Stimulated activated naive CD8-positive, alpha-beta T cell treated with anti-CD3 and anti-CD28 coated beads, Interleukin-15, amount 100 ng/mL, for 72 hours (primary cell): ENCODE measurements around the gene PRRC1.
"Not testable (repeated sequence)": the region's sequence is repeated elsewhere in the genome, so short reads cannot be mapped to it uniquely, and the experiment has no call there.

Experiments used
- ATAC-seq: fragments of 150-1000 bp; cut with Tn5 transposase; 2 replicates; pipeline ENCODE4 v1.10.0; 2021; ENCODE audit warnings: mild to moderate bottlenecking, moderate library complexity
- DNase-seq, 2 donors: peaks; one replicate each; pipeline ENCODE4 v3.0.0; 2021 to 2022
- H3K27ac Mint-ChIP-seq, 2 donors: one replicate each; pipeline ENCODE4 v1.8.0; 2022; ENCODE audit warnings: mild to moderate bottlenecking in 2 of 2, mixed read lengths in 2 of 2, moderate library complexity in 2 of 2
- H3K27me3 Mint-ChIP-seq: one replicate; pipeline ENCODE4 v1.8.0; 2022; ENCODE audit warnings: mixed read lengths
- H3K4me1 Mint-ChIP-seq: one replicate; pipeline ENCODE4 v1.8.0; 2022; ENCODE audit warnings: mild to moderate bottlenecking, mixed read lengths
- H3K4me3 Mint-ChIP-seq, 2 donors: one replicate each; pipeline ENCODE4 v1.8.0; 2022; ENCODE audit warnings: mild to moderate bottlenecking in 2 of 2, mixed read lengths in 2 of 2, moderate library complexity in 1 of 2
- H3K9me3 Mint-ChIP-seq, 2 donors: one replicate each; pipeline ENCODE4 v1.8.0; 2022; ENCODE audit warnings: mixed read lengths in 2 of 2

The PRRC1 gene

DNA sequence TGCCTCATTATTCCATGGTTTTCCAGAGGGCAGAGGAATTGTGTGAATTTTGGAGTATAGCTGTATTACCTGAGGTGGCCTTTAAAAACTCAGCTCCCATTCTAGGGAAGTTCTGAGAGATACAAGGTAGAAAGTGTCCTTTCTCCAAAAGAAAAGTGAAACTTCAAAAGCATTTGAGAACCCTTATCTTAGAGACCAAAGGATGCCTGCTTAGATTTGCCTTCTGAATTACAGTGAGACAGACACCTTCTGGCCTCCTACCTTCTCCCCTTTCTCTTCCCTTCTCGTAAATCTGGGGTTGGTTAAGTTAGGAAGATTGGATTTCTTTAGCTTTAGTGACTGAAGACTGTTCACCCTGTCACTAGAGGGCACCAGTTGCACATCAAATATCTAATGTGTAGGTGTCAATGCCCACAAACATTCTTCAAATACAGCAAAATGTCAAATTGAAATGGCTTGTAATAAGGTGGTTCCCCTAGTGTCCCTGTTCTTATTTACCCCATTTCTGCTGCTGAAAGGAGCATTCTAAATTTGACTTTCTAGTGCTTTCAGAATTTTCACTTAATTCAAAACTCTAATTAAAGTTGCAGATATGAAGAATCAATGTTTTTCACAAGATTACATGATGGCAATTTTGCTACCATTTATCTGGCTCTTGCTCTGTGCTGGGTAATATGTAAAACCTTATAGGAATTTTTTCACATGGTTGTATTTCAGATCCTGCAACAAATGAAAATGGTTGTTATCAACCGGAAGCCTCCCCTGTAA is 46.7 kb downstream of the PRRC1 start:
- peak; percentile 45 to 47 for DNase-seq
- peaks cover 31% of the 10 kb centered on the region for H3K27me3 Mint-ChIP-seq
- H3K4me3 Mint-ChIP-seq, result no peak overlapping the region
- peaks cover 25% of the 10 kb centered on the region for H3K4me1 Mint-ChIP-seq
- no peak overlapping the region for H3K27ac Mint-ChIP-seq
- peak; percentile 84 for ATAC-seq
- H3K9me3 Mint-ChIP-seq, result no peaks in the 10 kb centered on the region

DNA sequence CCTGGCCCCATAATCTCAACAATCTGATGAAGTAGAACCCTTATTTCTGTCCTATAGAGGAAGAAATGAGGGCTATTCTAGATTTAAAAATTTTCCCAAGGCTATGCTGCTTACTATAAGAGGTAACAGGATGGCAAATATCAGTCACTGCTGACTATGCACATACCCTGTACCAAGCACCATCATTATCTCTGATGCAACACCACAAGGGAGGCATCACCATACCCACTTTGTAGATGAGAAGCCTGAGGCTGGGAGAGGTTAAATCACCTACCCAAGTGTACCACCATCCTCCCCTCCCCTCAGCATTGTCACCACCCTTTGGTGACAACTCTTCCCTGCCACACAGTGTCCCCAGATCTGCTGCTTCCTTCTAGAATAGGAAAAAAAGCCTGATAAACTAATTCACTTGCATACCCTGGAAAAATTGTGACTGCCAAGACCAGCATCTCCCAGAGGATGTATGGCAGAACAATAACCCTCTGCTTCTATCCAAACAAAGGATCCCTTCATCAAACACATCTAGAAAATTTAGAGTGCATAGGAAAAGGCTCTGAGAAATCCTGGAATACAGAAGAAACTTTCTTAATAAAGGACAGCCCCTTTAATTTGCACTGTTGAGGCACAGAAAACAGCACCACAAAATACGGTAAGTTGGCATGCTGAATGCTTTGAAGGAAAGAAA is 48.3 kb downstream of the PRRC1 start:
- Mint-ChIP-seq H3K9me3 (no peaks in the 10 kb centered on the region), H3K27ac (no peak overlapping the region), H3K4me3 (no peak overlapping the region), H3K27me3 (peaks cover 32% of the 10 kb centered on the region), H3K4me1 (peaks cover 25% of the 10 kb centered on the region)
- DNase-seq (no peak), ATAC-seq (no peak)

DNA sequence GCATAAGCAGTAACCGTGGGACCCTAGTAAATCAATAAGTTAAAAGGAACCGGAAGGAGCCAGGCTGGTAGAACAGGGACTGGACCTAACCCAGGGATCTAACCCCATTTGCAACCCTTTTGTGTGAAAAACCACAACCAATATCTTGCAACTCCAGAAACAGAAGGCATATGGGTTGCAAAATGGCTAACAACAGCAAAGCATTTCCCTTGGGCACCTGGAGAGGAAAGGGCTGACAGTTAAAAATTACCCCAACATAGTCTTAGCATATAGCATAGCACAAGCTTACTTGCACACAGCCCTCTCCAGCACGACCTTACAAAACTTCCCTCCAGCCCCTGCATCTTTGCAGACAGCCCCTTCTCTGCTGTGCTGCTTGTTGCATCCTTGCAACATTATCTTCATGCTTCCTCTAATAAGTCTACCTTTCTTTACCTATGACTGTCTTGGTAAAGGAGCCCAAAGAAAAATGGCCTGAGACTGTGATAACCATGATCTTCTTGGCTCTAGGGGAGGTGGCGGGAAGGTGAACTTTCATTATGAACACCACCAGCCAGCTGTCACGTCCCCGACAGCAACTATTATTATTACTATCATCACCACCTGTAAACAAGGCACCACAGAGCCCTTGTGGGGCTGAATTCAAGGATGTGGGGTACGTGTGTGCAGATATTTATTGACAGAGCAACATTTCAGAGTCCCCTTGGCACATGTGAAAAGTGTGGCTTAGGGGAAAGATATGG is 49.8 kb downstream of the PRRC1 start:
- ATAC-seq (peak; percentile 50), DNase-seq (no peak)
- no peak overlapping the region for H3K4me3 Mint-ChIP-seq
- peaks cover 25% of the 10 kb centered on the region for H3K4me1 Mint-ChIP-seq
- peak overlapping the region in 1 of 2 donors; percentile 36 for H3K27ac Mint-ChIP-seq
- peaks cover 38% of the 10 kb centered on the region for H3K27me3 Mint-ChIP-seq
- no peaks in the 10 kb centered on the region for H3K9me3 Mint-ChIP-seq

DNA sequence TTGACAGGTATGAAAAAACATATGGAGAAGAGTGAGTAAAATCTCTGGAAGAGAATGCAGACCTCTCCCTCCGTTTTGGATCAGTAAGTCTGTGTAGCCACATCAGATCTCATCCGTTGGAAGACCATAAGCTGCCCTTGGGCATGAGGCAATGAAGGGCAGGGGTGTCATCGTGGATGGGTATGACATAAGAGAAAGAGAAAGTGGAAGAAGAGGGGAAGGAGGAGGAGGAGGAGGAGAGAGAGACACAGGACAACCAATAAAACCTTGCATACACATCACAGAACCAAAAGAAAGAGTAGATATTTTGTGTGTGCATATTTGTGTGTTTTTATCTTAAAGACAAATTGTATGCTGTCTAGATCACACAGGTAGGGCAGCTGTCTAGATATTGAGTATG is 50.7 kb downstream of the PRRC1 start:
- Mint-ChIP-seq H3K27me3 (peaks cover 42% of the 10 kb centered on the region), H3K27ac (peak overlapping the region in 1 of 2 donors; percentile 30), H3K4me3 (peak overlapping the region; percentile 9 to 67), H3K9me3 (no peaks in the 10 kb centered on the region), H3K4me1 (peaks cover 25% of the 10 kb centered on the region)
- ATAC-seq (no peak), DNase-seq (no peak)

DNA sequence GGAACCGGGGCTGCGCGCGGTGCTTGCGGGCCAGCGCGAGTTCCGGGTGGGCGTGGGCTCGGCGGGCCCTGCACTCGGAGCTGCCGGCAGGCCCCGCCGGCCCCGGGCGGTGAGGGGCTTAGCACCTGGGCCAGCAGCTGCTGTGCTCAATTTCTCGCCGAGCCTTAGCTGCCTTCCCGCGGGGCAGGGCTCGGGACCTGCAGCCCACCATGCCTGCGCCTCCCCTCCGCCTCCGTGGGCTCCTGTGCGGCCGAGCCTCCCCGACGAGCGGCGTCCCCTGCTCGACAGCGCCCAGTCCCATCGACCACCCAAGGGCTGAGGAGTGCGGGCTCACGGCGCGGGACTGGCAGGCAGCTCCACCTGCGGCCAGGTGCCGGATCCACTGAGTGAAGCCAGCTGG is 52.0 kb downstream of the PRRC1 start:
- H3K27ac Mint-ChIP-seq, DNase-seq, H3K9me3 Mint-ChIP-seq, ATAC-seq: not testable (repeated sequence)
- Mint-ChIP-seq H3K4me3 (peak overlapping the region in 1 of 2 donors; percentile 68), H3K27me3 (peaks cover 50% of the 10 kb centered on the region), H3K4me1 (peaks cover 15% of the 10 kb centered on the region)

DNA sequence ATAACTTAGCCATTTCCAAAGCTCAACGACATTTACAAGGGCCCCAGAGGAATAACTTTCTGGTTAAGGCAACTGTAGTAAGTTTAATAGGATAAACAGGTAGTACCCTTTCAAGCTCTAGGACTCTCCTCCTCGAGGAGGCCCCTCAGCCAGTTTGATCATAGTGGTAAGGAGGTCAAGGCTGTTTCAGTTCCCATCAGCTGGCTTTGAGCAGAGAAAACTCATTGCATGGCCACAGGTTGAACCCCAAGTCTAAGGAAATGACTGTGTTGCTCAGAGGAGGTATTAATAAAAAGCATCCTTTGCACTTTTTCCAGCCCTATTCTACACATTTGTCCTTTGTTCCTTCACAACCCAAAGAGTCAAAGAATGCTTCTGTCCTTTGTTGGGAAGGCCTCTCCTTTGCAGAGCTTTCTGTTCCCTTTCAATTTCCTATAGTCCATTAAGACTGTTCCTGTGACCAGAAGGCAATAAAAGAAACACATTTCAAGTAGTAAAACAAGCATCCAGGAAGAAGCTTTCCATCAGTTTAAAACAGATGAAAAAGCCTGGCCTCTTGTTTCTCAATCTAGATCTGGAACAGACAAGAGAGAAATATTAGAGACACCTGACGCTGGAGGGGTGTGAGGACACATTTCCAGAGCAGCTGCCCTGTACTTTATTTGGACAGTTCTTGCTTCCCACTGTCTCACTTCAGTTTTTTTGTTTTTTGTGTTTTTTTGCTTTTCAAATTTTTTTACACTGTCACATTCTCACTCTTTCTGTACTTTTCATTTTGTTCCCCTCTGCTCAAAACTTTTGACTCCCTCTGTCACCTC is 54.1 kb downstream of the PRRC1 start:
- peaks cover 15% of the 10 kb centered on the region for H3K4me1 Mint-ChIP-seq

DNA sequence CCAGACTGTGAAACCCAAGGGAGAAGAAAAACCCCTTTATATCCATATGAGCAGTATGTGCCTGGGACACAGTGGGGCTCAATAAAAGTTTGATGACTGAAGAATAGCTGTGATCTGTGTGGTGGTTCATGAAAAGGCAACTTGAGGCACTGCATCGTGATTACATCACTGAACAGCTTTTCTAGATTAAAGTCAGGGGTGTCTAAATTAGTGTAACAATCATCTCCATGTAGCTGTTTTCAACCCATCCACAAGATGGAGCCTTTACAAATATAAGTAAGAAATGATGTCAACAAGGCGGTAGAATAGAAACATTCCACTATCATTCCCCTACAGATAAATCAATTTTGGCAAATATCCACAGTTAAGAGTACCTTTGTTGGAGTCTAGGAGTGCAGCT is 55.5 kb downstream of the PRRC1 start:
- Mint-ChIP-seq H3K27ac (no peak overlapping the region), H3K4me1 (peaks cover 13% of the 10 kb centered on the region)
- no peak for ATAC-seq

More for the DNA sequence above, 54.1 kb downstream of the PRRC1 start:
- Mint-ChIP-seq H3K4me3 (no peak overlapping the region), H3K9me3 (peaks cover 11 to 13% of the 10 kb centered on the region in 2 donors), H3K27me3 (peaks cover 43% of the 10 kb centered on the region), H3K27ac (no peak overlapping the region)
- ATAC-seq (no peak), DNase-seq (no peak)

DNA sequence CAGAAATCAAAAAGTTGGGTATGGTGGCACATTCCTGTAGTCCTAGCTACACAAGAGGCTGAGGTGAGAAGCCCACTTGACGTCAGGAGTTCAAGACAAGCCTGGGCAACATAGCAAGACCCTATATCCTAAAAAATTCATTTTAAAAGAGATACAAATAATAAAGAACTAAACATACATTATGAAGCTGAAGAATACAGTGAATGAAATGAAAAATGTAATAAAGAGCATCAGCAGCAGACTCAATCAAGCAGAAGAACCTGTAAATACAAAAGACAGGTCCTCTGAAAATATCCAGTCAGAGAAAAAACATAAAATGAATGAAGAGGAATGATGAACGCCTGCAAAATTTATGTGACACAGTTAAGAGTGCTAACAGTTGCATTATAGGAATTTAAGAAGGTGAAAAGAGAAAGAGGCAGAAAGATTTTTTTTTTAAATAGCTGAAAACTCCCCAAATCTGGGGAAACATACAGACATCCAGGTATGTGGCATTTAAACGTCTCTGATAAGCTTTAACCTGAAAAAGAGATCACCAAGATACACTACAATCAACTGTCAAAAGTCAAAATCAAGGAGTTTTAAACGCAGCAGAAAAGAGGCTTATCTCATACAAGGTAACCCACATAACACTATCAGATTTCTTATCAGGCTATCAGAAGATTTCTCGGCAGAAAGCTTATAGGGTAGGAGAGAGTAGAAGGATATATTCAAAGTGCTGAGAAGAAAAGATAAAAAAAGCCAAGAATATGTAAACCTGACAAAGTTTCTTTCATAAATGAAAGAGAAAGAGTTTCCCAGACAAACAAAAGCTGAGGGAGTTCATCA is 57.6 kb downstream of the PRRC1 start:
- Mint-ChIP-seq H3K9me3 (peaks cover 11 to 13% of the 10 kb centered on the region in 2 donors), H3K4me3 (no peak overlapping the region), H3K27ac (no peak overlapping the region), H3K4me1 (peaks cover 6% of the 10 kb centered on the region), H3K27me3 (peaks cover 18% of the 10 kb centered on the region)
- DNase-seq (no peak), ATAC-seq (no peak)

More for the DNA sequence above, 55.5 kb downstream of the PRRC1 start:
- no peak overlapping the region for H3K4me3 Mint-ChIP-seq
- DNase-seq, result no peak
- H3K27me3 Mint-ChIP-seq, result peaks cover 31% of the 10 kb centered on the region
- H3K9me3 Mint-ChIP-seq, result peaks cover 11 to 13% of the 10 kb centered on the region in 2 donors

DNA sequence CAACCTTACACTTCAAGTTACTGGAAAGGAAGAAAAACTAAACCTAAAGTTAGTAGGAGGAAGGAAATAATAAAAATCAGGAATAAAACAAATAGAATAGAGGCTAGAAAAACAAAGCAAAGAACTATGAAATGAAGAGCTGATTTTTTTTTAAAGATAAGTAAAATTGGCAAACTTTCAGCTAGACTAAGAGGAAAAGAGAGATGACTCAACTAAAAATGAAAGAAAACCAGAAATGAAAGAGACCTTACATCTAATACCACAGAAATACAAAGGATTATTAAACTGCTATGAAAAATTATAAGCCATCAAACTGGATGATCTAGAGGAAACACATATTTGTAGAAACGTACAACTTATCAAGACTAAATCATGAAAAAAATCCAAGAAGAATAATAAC is 60.0 kb downstream of the PRRC1 start:
- ATAC-seq, result no peak
- no peak overlapping the region for H3K27ac Mint-ChIP-seq
- H3K4me3 Mint-ChIP-seq, result no peak overlapping the region
- peaks cover 10% of the 10 kb centered on the region for H3K27me3 Mint-ChIP-seq
- DNase-seq, result no peak
- H3K9me3 Mint-ChIP-seq, result peaks cover 11 to 13% of the 10 kb centered on the region in 2 donors
- H3K4me1 Mint-ChIP-seq, result peaks cover 6% of the 10 kb centered on the region

DNA sequence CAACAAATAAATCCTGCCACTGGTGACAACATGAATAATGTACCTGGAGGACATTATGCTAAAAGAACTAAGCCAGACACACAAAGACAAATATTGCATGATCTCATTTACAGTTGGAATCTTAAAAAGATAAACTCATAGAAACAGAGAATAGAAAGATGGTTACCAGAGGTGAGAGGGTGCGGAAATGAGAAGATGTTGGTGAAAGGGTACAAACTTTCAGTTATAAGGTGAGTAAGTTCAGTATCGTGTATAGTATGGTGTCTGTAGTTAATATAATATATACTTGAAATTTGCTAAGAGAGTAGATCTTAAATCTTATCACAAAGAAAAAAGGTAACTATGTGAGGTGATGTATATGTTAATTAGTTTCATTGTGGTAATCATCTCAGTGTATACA is 63.3 kb downstream of the PRRC1 start:
- H3K4me1 Mint-ChIP-seq, result peaks cover 6% of the 10 kb centered on the region
- no peaks in the 10 kb centered on the region for H3K9me3 Mint-ChIP-seq
- DNase-seq (no peak), ATAC-seq (peak; percentile 64)
- no peak overlapping the region for H3K27ac Mint-ChIP-seq
- H3K27me3 Mint-ChIP-seq, result no peaks in the 10 kb centered on the region
- no peak overlapping the region for H3K4me3 Mint-ChIP-seq

DNA sequence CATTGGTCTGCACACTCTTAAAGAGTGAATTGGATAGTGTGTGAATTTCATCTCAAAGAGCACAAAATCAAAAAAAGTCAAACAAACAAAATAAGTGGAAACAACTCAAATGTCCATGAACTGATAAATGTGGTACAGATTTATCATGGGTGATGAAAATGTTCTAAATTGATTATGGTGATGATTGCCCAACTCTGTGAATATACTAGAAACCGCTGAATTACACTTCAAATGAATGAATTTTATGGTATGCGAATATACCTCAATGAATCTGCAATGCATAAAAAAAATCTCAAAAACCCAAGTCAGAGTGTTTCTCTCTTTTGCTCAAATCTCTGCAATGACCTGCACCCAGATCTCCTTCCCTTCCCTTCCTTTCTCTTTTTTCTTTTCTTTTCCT is 64.0 kb downstream of the PRRC1 start:
- no peak for ATAC-seq
- Mint-ChIP-seq H3K27me3 (no peaks in the 10 kb centered on the region), H3K4me3 (no peak overlapping the region), H3K4me1 (peaks cover 6% of the 10 kb centered on the region), H3K9me3 (no peaks in the 10 kb centered on the region), H3K27ac (peak overlapping the region in 1 of 2 donors; percentile 38)
- no peak for DNase-seq

DNA sequence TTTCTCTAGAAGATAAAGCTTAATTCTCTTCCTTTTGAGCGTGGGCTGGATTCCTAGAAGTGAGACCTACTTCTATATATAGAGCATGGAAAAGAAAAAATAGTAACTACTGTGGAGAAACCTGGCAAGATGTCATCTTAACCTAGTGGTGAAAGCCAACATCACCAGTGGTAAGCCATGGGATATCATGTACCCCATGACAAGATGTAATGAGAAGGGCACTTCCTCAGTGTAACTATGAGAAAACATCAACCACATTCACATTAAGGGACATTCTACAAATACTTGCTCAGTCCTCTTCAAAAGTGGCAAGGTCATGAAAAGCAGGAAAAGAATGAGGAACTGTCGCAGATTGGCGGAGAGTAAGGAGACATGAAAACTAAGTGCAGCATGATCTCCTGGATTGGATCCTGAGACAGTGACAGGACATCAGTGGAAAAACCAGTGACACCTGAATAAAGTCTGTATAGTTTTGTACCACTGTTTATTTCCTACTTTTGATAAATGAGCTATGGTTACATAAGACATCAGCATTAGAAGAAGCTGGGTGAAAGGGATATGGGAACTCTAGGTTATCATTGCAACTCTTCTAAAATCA is 65.4 kb downstream of the PRRC1 start:
- no peak overlapping the region for H3K4me3 Mint-ChIP-seq
- no peak overlapping the region for H3K27ac Mint-ChIP-seq
- H3K4me1 Mint-ChIP-seq, result no peaks in the 10 kb centered on the region
- no peaks in the 10 kb centered on the region for H3K9me3 Mint-ChIP-seq
- DNase-seq (no peak), ATAC-seq (no peak)
- H3K27me3 Mint-ChIP-seq, result no peaks in the 10 kb centered on the region

DNA sequence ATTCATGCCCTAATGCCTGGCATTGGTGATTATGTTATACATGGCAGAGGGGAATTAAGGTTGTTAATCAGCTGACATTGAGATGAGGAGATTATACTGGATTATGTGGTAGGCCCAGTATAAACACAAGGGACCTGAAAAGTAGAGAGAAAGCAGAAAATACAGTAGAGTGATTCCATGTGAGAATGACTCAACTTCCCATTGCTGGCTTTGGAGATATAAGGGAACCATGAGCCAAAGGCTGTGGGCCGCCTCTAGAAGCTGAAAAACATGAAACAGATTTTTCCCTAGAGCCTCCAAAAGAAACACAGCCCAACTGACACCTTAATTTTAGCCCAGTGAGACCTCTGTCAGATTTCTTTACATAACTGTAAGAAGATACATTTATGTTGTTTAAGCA is 66.4 kb downstream of the PRRC1 start:
- H3K4me1 Mint-ChIP-seq, result no peaks in the 10 kb centered on the region
- H3K9me3 Mint-ChIP-seq, result no peaks in the 10 kb centered on the region
- no peaks in the 10 kb centered on the region for H3K27me3 Mint-ChIP-seq
- no peak overlapping the region for H3K4me3 Mint-ChIP-seq
- no peak overlapping the region for H3K27ac Mint-ChIP-seq
- ATAC-seq (no peak), DNase-seq (no peak)

DNA sequence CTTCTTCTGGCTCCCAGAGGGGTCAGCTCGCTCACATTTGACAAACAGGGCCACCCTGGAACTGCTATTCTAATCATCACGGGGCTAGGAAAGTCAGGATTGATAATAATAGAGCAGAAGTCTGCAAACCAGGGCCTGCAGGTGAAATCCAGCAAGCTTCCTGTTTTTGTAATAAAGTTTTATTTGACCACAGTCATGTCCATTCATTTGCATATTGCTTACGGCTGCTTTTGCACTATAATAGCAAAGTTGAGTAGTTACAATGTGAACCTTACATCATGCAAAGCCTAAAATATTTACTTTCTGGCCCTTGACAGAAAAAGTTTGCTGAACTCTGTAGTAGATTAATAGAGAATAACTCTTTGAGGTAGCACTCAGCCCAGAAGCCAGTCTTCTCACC is 68.2 kb downstream of the PRRC1 start:
- H3K4me1 Mint-ChIP-seq, result no peaks in the 10 kb centered on the region

More for the DNA sequence above, 68.2 kb downstream of the PRRC1 start:
- no peak overlapping the region for H3K27ac Mint-ChIP-seq
- no peaks in the 10 kb centered on the region for H3K27me3 Mint-ChIP-seq
- H3K4me3 Mint-ChIP-seq, result no peak overlapping the region
- DNase-seq, result no peak
- H3K9me3 Mint-ChIP-seq, result no peaks in the 10 kb centered on the region
- ATAC-seq, result no peak
